ENCODE data around the gene TRAFD1.
"Not testable (repeated sequence)": the region's sequence is repeated elsewhere in the genome, so short reads cannot be mapped to it uniquely, and the experiment has no call there.

The TRAFD1 gene

GRCh38 chr12:112125250-112125999 is at the start of gene TRAFD1:
TRAFD1 (plus strand) TSS chr12:112125560; CDS start chr12:112130523, 4,963 bp downstream.
- DNase-seq, result peak; percentile 96

DNA sequence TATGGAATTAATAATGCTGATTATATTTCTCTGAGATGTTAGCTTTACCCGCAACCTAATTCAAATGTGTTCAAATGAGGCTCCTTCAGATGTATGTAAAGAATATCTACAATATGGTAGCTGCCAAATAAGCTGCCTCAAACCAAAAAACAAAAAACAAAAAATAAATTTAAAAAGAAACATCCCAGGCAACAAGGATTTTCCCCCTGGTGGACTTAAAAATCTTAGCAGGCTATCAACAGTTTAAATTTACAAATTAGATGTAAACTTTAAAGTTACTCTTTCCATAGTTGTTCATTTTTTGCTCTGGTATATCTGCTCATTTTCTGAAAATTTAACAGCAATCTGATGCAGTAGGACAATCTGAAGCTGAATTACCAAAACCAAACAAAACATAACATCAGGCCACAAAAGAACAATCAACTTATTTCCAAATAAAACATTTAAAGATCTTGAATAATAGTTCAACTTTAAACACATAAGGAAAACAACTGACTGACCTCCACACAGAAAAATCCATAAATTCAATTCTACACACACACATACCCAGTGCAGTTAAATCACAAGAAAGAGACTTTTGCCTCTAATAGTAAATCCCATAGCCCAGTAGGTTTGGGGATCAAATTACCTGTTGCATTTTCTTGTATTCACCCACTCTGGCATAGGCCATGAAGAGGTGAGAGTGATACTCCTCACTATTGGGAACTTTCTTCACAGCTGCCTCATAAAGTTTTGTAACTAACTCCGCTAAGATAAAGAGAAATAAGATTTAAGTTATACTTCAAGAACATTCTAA is 38.1 kb upstream of the TRAFD1 start:
- no peak for DNase-seq

- DNase-seq, result no peak
These were observed 37.5 kb upstream of the TRAFD1 start for GRCh38 chr12:112087851-112088250.

DNA sequence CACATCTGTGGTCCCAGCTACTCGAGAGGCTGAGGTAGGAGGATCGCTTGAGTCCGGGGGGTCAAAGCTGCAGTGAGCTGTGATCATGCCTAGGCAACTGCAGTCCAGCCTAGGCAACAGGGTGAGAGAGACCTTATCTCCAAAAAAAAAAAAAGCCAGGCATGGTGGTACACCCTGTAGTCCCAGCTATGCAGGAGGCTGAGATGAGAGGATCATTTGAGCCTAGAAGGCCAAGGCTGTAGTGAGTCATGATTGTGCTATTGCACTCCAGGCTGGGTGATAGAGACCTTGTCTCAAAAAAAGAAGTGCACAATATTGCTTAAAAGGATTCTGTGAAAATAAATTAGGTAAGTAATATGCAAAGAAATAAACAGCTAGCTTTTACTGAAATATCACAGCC is 33.8 kb upstream of the TRAFD1 start:
- DNase-seq, result no peak

GRCh38 chr12:112096070-112096469 is 29.3 kb upstream of the TRAFD1 start:
- DNase-seq, result no peak

DNA sequence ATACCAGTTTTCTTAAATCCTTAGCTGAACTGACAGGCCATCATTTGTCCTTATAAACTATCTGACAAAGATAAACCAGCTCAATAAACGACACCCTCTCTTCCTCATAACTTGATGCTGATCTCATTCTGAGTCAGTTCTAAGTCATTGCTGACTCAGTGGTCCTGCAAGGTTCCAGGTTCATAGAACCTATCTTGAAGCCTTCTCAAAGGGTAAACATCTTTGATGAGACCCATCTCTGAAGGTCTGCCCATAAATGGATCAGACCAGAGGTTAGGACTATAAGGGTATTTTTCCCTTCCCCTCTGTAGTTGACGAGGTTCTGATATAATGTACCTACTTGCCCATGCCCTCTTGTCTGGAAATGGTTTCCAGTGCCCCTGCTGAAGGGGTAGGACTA is 28.7 kb upstream of the TRAFD1 start:
- DNase-seq, result peak; percentile 17

DNA sequence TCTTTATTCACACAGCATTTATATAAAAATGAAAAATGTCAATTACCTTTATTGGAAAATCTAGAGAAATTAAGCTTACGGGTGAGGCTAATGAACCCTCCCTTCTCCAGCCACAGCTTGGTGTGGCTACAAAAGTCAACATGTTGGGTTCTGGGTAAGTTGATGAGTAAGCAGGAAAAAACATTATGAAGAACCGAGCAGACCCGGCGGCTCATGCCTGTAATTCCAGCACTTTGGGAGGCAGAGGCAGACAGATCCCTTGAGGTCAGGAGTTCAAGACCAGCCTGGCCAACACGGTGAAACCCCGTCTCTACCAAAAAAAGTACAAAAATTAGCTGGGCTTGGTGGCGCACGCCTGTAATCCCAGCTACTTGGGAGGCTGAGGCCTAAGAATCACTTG is 27.7 kb upstream of the TRAFD1 start:
- no peak for DNase-seq

DNA sequence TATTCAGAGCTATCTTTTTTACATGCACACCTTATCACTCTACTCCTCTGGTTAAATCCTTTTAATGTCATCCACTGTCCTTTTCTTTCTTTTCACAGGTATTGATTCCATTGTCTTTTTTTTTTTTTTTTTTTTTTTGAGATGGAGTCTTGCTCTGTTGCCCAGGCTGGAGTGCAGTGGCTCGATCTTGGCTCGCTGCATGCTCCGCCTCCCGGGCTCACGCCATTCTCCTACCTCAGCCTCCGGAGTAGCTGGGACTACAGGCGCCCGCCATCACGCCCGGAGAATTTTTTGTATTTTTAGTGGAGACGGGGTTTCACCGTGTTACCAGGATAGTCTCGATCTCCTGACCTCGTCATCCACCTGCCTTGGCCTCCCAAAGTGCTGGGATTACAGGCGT is 24.9 kb upstream of the TRAFD1 start:
- DNase-seq, result not testable (repeated sequence)

DNA sequence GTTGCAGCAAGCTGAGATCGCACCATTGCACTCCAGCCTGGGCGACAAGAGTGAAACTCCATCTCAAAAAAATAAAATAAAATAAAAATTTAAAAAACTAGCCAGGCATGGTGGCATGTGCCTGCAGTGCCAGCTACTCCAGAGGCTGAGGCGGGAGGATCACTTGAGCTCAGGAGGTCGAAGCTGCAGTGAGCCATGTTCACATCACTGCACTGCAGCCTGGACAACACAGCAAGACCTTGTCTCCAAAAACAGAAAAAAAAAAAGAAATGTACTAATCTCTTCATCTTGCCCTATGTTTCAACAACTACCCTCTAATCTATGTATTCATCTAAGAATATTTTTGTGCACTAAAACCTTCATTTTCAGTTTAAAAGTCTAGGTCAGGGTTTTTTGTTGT is 23.2 kb upstream of the TRAFD1 start:
- no peak for DNase-seq

- not testable (repeated sequence) for DNase-seq
These were observed 22.6 kb upstream of the TRAFD1 start for GRCh38 chr12:112102746-112103145.

- DNase-seq, result no peak
These were observed 21.4 kb upstream of the TRAFD1 start for GRCh38 chr12:112103758-112104503.

GRCh38 chr12:112105891-112106290 is 19.5 kb upstream of the TRAFD1 start:
- no peak for DNase-seq

- DNase-seq, result no peak
These were observed 17.8 kb upstream of the TRAFD1 start for GRCh38 chr12:112107306-112108201.

GRCh38 chr12:112108202-112109079 is 16.9 kb upstream of the TRAFD1 start, which contains the start of gene NAA25:
NAA25 (minus strand) TSS chr12:112108783; CDS start chr12:112108773, 10 bp downstream.
- peak; percentile 79 for DNase-seq

- DNase-seq, result not testable (repeated sequence)
These were observed 14.3 kb upstream of the TRAFD1 start for GRCh38 chr12:112110787-112111662.

- no peak for DNase-seq
These were observed 13.4 kb upstream of the TRAFD1 start for GRCh38 chr12:112111931-112112330.

- DNase-seq, result no peak
These were observed 12.8 kb upstream of the TRAFD1 start for GRCh38 chr12:112112409-112113133.

- no peak for DNase-seq
These were observed 9.9 kb upstream of the TRAFD1 start for GRCh38 chr12:112115259-112116045.

Measured in activated T-cell treated with anti-CD3 and anti-CD28 coated beads for 4 hours (primary cell).